Smooth muscle cell (in vitro differentiated cells): Measurements from ENCODE around the gene KLHL14. TPM values are rescaled to one million over a fixed set of nuclear protein-coding genes. Genes with fewer than 3 reads are reported as not detected.

Source experiments
- DNase-seq: peaks from one replicate; lab custom pipeline; 2025; ENCODE audit not compliant: unreplicated experiment; lab: John Stamatoyannopoulos, UW
- H2AFZ ChIP-seq: fragments of 200-600 bp; sonication (generic); 2 replicates; pipeline ENCODE4 v1.6.0; 2016; ENCODE audit warnings: antibody characterized with exemption, low read depth, mild to moderate bottlenecking
- H3F3A ChIP-seq: fragments of 200-600 bp; sonication (generic); 2 replicates; pipeline ENCODE4 v1.6.0; 2017; ENCODE audit warnings: antibody characterized with exemption, low read depth
- H3K27ac ChIP-seq: fragments of 200-600 bp; sonication (generic); 2 replicates; pipeline ENCODE4 v1.5.1; 2016; ENCODE audit warnings: low read depth, mild to moderate bottlenecking
- H3K27me3 ChIP-seq: fragments of 200-600 bp; sonication (generic); 2 replicates; pipeline ENCODE4 v1.6.1; 2016; ENCODE audit warnings: low read depth, mild to moderate bottlenecking
- H3K36me3 ChIP-seq: fragments of 200-600 bp; sonication (generic); 2 replicates; pipeline ENCODE4 v1.5.1; 2016; ENCODE audit warnings: low read depth
- H3K4me1 ChIP-seq: fragments of 200-600 bp; sonication (generic); 2 replicates; pipeline ENCODE4 v1.5.1; 2016; ENCODE audit warnings: low read depth
- H3K4me2 ChIP-seq: fragments of 200-600 bp; sonication (generic); 2 replicates; pipeline ENCODE4 v1.6.0; 2016; ENCODE audit warnings: mild to moderate bottlenecking
- H3K4me3 ChIP-seq: fragments of 200-600 bp; sonication (generic); 2 replicates; pipeline ENCODE4 v1.5.1; 2016; ENCODE audit warnings: mild to moderate bottlenecking
- H3K79me2 ChIP-seq: fragments of 200-600 bp; sonication (generic); 2 replicates; pipeline ENCODE4 v1.6.0; 2016; ENCODE audit warnings: low read depth, mild to moderate bottlenecking
- H3K9ac ChIP-seq: fragments of 200-600 bp; sonication (generic); 2 replicates; pipeline ENCODE4 v1.6.0; 2016; ENCODE audit warnings: low read depth
- H3K9me3 ChIP-seq: fragments of 200-600 bp; sonication (generic); replicated peaks from 2 replicates; pipeline ENCODE4 v1.5.1; 2016; ENCODE audit warnings: low read depth
- H4K20me1 ChIP-seq: fragments of 200-600 bp; sonication (generic); 2 replicates; pipeline ENCODE4 v1.6.0; 2016; ENCODE audit warnings: low read depth
- CTCF ChIP-seq: fragments of 200-600 bp; sonication (generic); IDR thresholded peaks from 2 replicates; pipeline ENCODE4 v1.5.1; 2017; ENCODE audit warnings: borderline replicate concordance, mild to moderate bottlenecking, antibody characterized with exemption; ENCODE audit not compliant: insufficient read depth, poor library complexity, severe bottlenecking
- WGBS: methylation state at CpG from one replicate; pipeline ENCODE4 v1.1.7; 2016; ENCODE audit warnings: low lambda C conversion rate; 5-methylcytosine and 5-hydroxymethylcytosine counted together
- polyA plus RNA-seq: library from polyadenylated mRNA; unstranded; fragments of >200 nt; fragmentation: Nextera tagmentation; extraction: Ambion mirVana; gene quantifications from 2 replicates; pipeline ENCODE4 v1.2.1, GENCODE V29; 2016
- total RNA-seq: library from RNA; depleted of rRNA; stranded (reverse); fragments of >200 nt; gene quantifications from 2 replicates; pipeline ENCODE4 v1.2.3, GENCODE V29; 2014

The KLHL14 gene
- total and polyA plus RNA-seq, 2 experiments from 2014 or later: not detected

- Histone ChIP-seq H3K27me3 (peaks cover 26% of the 10 kb centered on the region), H3F3A (no peaks in the 10 kb centered on the region), H3K9ac (no peak overlapping the region), H3K4me1 (peaks cover 12% of the 10 kb centered on the region), H3K79me2 (no peaks in the 10 kb centered on the region), H3K4me2 (no peak overlapping the region), H3K4me3 (no peak overlapping the region), H3K9me3 (no peaks in the 10 kb centered on the region), H2AFZ (no peak overlapping the region), H3K36me3 (no peaks in the 10 kb centered on the region), H4K20me1 (no peaks in the 10 kb centered on the region), H3K27ac (no peak overlapping the region)
- TF ChIP-seq CTCF: no peak
- DNase-seq: no peak
- 90% methylated on average over 3 of the region's 3 CpGs for whole genome bisulfite sequencing
These were observed 30.7 kb upstream of the KLHL14 start for GRCh38 chr18:32803568-32803967.

- no peaks in the 10 kb centered on the region for H4K20me1 ChIP-seq
- 81% methylated on average over 8 of the region's 8 CpGs for WGBS
- no peaks in the 10 kb centered on the region for H3K36me3 ChIP-seq
- H3F3A ChIP-seq: no peaks in the 10 kb centered on the region
- TF ChIP-seq CTCF: no peak
- no peak overlapping the region for H3K4me2 ChIP-seq
- no peak overlapping the region for H3K4me3 ChIP-seq
- no peak overlapping the region for H3K27ac ChIP-seq
- DNase-seq: no peak
- H3K9me3 ChIP-seq: no peaks in the 10 kb centered on the region
- no peak overlapping the region for H3K9ac ChIP-seq
- no peaks in the 10 kb centered on the region for H3K79me2 ChIP-seq
- H3K4me1 ChIP-seq: peaks cover 12% of the 10 kb centered on the region
- no peak overlapping the region for H2AFZ ChIP-seq
- H3K27me3 ChIP-seq: peaks cover 19% of the 10 kb centered on the region
These were observed 30.0 kb upstream of the KLHL14 start for GRCh38 chr18:32802591-32803451.

- no peaks in the 10 kb centered on the region for H4K20me1 ChIP-seq
- H2AFZ ChIP-seq: no peak overlapping the region
- H3K79me2 ChIP-seq: no peaks in the 10 kb centered on the region
- peaks cover 12% of the 10 kb centered on the region for H3K4me1 ChIP-seq
- peaks cover 15% of the 10 kb centered on the region for H3K27me3 ChIP-seq
- no peaks in the 10 kb centered on the region for H3K36me3 ChIP-seq
- H3K4me3 ChIP-seq: no peak overlapping the region
- no peaks in the 10 kb centered on the region for H3F3A ChIP-seq
- no peak overlapping the region for H3K4me2 ChIP-seq
- no peak overlapping the region for H3K27ac ChIP-seq
- TF ChIP-seq CTCF: no peak
- H3K9me3 ChIP-seq: no peaks in the 10 kb centered on the region
- no peak for DNase-seq
- WGBS: 76% methylated on average over 1 of the region's 1 CpG
- no peak overlapping the region for H3K9ac ChIP-seq
These were observed 28.4 kb upstream of the KLHL14 start for GRCh38 chr18:32801228-32801627.
